GM21423 (cell line): ENCODE data around the gene SEPHS2.
"Not testable (repeated sequence)": the region's sequence is repeated elsewhere in the genome, so short reads cannot be mapped to it uniquely, and the experiment has no call there.

ENCODE experiments used
- ATAC-seq: cut with Tn5 transposase; IDR thresholded peaks from one replicate; pipeline ENCODE4 v1.9.1; 2021; ENCODE audit warnings: mild to moderate bottlenecking, moderate library complexity; ENCODE audit not compliant: unreplicated experiment

SEPHS2 gene

DNA sequence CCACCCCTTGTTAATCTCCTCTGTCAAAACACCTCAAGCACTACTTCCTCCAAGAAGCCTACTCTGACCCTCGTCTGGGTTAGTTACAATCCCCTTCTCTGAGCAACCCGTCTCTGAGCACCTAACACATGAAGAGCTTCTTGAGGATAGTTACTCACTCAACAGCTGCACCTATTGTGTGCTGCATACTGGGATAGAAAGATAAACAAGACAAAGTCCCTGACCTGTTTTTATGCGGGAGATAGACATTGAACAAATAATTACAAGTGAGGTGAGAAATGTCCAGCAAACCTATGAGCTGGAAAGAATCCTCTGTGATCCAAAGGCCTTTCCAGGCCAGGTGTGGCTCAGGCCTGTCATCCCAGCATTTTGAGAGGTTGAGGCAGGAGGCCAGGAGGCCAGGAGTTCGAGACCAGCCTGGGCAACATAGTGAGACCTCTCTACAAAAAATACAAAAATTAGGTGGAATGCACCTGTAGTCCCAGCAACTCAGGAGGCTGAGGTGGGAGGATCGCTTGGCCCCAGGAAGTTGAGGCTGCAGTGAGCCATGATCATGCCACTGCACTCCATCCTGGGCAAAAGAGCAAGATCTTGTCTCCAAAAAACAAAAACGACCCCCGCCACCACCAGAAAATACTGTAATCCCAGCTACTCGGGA lies 43.8 kb downstream of the SEPHS2 start:
- ATAC-seq, result no peak

DNA sequence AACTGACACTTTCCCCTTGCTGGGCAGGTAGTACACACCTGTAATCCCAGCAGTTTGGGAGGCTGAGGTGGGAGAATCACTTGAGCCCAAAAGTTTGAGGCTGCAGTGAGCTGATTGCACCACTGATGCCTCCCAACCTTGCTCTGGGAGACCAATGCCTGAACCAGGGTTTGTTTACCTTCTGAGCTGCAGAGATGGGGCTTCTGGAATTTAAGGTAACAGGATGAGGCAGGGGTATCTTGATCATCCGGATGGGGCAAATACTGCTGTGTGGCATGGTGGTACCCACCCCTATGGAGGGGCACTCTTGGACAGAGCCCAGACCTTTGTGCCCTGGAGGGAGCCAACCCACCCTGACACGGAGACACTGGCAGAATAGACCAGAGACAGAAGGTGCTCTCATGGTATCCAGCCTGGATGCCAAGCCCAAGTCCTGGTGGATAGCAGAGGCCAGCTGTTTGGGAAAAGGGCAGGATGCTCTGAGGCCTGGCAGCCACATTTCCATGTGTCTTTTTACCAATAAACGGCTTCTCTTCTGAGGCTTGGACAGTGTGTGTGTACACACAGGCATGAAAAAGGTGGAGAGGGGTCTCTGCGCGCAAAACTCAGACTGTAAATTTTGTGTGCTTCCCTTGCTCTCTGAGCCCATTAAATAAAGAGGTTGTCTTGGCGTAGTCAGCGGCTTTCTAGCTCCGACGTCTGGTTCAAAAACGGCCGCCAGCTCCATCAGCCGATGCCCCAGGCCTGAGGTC lies 46.1 kb downstream of the SEPHS2 start:
- ATAC-seq, result no peak

DNA sequence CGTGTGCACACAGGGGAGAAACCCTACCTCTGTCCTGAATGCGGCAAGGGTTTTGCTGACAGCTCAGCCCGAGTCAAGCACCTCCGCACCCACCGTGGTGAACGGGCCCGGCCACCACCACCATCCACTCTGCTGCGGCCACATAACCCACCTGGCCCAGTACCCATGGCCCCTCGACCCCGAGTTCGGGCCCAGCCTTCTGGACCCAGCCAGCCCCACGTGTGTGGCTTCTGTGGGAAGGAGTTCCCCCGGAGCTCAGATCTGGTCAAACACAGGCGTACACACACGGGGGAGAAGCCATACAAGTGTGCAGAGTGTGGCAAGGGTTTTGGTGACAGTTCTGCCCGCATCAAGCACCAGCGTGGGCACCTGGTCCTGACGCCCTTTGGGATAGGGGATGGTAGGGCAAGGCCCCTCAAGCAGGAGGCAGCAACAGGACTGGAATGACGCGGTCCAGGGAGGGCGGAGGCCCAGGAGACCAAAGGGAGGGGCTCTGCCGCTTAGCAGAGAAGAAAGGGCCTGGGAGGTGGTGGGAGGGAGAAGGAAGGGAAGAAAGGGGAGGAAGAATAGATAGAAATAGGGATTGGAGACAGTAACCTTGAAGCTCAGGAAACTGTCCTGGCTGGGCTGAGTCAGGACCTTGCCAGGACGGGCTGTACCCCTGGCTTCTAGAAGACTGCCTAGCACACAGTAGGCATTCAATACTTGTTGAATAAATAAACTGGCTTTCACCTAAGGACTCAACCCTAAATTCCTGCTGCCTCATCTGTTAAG lies 46.8 kb downstream of the SEPHS2 start:
- ATAC-seq, result no peak

DNA sequence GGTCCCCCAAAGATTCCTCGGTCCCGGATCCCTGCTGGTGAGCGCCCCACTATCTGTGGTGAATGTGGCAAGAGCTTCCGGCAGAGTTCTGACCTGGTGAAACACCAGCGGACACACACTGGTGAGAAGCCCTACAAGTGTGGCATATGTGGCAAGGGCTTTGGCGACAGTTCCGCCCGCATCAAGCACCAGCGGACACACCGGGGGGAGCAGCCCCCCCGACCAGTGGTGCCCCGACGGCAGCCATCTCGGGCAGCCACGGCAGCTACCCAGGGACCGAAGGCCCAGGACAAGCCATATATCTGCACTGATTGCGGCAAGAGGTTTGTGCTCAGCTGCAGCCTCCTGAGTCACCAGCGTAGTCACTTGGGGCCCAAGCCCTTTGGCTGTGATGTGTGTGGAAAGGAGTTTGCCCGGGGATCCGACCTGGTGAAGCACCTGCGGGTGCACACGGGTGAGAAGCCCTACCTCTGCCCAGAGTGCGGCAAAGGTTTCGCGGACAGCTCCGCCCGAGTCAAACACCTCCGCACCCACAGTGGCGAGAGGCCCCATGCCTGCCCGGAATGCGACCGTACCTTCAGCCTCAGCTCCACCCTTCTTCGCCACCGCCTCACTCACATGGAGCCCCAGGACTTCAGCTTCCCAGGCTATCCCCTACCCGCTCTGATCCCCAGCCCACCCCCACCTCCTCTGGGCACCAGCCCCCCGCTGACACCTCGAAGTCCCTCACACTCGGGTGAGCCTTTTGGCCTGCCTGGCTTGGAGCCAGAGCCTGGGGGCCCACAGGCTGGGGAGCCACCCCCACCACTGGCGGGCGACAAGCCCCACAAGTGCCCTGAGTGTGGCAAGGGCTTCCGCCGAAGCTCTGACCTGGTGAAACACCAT lies 47.7 kb downstream of the SEPHS2 start:
- ATAC-seq, result no peak

DNA sequence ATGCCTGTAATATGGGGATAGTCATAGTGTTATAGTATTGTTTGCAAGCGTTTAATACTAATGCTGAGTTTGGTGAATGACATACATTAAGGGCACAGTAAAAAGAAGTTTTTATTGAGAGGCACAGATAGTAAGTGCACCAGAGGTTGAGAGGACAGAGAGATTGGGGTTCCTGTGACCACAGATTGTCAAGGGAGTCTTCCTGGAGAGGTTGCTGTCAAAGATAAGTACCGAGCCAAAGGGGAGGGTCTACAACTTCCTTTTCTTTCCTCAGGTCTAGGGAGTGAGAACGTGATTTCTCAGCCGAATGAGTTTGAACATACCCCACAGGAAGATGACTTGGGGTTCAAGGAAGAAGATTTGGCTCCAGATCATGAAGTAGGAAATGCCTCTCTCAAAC lies 48.6 kb downstream of the SEPHS2 start:
- ATAC-seq, result no peak

DNA sequence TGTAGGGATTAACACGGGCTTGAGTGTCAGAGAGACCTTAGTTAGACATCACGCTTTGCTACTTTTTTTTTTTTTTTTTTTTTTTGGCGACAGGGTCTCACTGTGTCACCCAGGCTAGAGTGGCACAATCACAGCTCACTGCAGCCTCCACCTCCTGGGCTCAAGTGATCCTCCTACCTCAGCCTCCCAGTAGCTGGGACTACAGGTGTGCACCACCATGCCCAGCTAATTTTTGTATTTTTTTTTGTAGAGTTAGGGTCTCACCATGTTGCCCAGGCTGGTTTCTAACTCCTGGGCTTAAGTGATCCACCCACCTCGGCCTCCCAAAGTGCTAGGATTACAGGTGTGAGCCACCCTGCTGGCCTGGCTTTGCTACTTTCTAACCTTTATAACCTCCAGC lies 49.0 kb downstream of the SEPHS2 start:
- ATAC-seq, result not testable (repeated sequence)

DNA sequence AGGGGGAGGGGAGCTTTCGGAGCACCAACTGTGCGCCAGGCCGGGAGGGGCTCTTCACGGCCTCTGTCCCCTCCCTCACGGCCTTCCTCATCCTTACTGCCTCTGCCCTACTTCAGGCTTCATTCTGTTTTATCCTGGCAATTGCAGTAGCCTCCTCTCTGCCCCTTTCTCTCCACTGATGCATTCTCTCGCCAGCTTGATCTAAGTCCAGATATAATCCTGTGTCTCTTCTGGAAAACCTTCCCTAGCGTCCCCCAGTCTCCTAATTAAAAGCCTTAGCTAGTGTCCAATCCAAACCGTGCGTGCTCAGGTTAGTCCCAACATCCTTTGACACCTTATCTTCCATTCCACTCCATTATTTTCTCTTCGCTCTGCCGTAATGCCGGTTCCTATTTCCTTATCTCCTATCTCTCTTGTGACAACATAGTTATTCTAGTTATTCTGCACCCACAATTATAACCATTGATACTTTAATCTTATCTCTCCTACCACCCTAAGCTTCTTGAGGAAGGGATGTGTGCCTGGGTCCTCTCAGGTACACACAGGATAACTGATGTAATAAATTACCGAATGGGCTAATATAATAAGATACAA lies 49.6 kb downstream of the SEPHS2 start:
- ATAC-seq, result no peak

DNA sequence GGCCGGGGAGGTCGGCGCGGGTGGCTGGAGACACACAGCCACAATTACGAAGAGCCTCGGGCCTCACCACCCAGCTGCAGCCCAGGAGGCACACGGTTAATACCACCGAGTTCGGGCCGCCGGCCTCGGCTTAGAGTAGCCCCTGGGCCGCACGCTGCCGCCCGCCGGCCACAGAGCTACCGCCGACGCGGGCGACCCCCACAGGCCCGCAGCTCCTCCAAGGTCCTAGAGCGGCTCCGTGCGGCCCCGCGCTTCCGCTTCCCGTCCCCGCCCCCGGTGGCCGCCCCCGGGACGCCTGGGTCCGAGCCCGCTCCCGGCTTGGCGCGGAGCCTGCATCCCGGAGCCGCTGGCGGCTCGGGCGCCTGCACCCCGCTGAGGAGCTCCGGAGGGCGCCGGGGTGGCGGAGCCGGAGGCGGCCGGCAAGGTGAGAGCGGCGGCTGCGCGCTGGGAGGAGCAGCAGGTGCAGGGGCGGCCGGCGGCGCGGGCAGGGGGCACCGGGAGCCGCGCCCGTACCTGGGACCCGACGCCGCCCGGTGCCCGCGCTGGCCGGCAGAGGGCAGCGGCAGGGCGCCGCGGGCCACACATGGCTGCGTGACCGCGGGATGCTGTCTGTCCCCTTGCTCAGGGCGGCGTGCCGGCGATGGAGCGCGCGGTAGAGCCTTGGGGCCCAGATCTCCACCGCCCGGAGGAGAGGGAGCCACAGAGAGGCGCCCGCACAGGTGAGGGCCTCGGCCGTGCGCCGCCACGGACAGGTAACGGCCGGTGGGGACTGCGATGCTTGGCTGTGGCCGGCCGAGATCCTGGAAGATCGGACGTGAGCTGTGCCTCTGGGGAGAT lies 50.3 kb downstream of the SEPHS2 start, which contains the start of gene ZNF48:
ZNF48 (plus strand) TSS at position 266 of the 837 bp plus-strand sequence; CDS start at position 641, 375 bp downstream.
- ATAC-seq, result peak; percentile 57

DNA sequence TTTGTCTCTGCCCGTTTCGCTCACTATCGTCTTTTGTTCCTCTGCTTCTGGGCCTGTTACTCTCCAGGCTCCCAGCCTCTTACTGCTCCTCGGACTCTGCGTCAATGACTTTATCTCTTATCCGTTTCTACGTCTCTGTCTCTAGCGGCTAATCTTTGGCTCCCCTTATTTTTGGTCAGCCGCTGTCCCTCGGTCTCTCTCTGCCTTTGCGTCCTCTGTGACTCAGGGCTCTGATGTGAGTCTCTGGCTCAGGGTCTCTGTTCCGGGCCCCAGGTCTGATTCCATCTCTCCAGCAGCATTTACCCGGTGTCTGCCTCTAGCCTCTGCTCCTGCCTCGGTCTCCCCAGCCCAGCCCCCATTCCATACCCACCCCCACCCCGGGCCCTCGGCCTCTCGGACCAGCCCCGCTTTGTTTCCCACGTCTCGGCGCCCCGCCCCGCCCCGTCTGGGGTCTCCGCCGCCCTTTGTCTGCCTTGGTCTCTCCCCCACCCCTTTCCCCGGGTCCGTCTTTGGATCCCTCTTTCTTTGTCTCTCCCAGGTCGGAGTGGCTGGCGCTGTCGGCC lies 51.0 kb downstream of the SEPHS2 start:
- no peak for ATAC-seq
